Measurements from ENCODE around the gene C10orf62. TPM values are rescaled to one million over a fixed set of nuclear protein-coding genes. Genes with fewer than 3 reads are reported as not detected.
A peak's percentile ranks its signal among the peaks of the same experiment; 100 is the strongest.
"Not testable (repeated sequence)": the region's sequence is repeated elsewhere in the genome, so short reads cannot be mapped to it uniquely, and the experiment has no call there.

The C10orf62 gene
- total RNA-seq, 1 donor from 2014 or later: not detected

DNA sequence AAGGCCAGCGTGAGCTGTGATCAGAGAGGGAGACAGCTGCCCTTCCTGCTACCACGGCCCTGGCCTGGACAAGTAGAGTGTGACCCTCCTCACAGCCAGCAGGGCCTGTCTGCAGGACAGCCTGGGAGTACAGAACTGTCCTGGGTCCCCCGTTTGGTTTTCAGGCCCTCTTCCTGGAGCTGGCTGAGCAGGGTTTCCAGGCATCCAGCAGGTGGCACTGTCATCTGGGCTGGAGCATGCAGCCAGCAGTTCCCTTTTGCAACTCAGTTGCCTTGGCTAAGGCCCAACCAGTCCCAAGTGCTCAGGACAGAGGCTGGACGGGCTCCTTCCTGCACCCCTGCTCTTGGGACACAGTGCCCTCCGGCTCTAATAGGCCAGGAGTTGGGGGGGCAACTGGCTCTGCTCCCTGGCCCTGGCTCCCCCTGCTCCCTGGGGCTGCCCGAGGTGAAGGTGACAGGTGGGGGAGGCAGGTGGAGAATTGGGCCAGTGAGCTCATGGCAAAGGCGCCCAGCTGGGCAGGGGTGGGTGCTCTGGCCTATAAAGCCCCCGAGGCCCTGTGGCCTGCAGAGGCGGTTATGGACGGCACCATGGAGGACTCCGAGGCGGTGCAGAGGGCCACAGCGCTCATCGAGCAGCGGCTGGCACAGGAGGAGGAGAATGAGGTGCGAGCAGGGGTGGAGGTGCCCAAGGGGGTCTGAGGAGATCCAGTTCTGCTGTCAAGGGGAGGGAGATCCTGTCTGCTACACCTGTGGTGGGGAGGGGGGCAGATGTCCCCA lies 17.1 kb upstream of the C10orf62 start, which contains the start of gene ANKRD2:
ANKRD2 (plus strand) TSS at position 566 of the 776 bp plus-strand sequence; CDS start at position 576, 10 bp downstream.
- DNase-seq: peak; percentile 87
- H3K36me3 Mint-ChIP-seq (ENCODE audit: low read depth): no peaks in the 10 kb centered on the region
- intact Hi-C loops (cut with micrococcal nuclease): loop anchor here (1.0 to 10.0 kb wide), 2 partner anchors 40 to 162 kb away; partner anchors contain the start of gene ZFYVE27
- H3K27ac Mint-ChIP-seq: no peak within 1 kb of the TSS
- no peak within 1 kb of the TSS for H3K4me3 Mint-ChIP-seq
- peaks cover 4% of the 10 kb centered on the region for H3K27me3 Mint-ChIP-seq
- H3K4me1 Mint-ChIP-seq: no peaks in the 10 kb centered on the region
- H3K9me3 Mint-ChIP-seq: no peaks in the 10 kb centered on the region

DNA sequence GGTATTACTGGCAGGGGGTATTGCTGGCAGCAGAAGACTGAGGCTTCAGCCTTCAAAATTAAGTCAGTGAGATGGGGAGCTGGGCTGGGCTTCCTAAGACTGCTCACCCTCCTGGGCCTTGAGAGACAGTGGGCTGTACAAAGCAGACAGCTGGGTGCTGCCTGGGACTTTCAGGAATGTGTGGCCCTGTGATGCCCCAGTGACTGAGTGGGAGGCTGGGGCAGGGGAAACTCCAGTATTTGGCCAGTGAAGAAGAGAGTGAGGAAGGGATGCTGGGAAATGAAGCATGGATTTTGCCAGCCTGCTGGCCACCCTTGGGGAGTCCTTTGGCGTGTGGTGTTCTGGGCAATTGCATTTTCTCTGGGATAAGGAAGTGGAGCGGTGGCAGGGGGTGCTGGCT lies 16.5 kb upstream of the C10orf62 start:
- Mint-ChIP-seq H3K27me3 (peaks cover 5% of the 10 kb centered on the region), H3K27ac (no peak overlapping the region), H3K9me3 (no peaks in the 10 kb centered on the region), H3K4me1 (no peaks in the 10 kb centered on the region), H3K36me3 (ENCODE audit: low read depth) (no peaks in the 10 kb centered on the region), H3K4me3 (no peak overlapping the region)
- DNase-seq: no peak
- intact Hi-C loops (cut with micrococcal nuclease): loop anchor here (10.0 kb wide), 1 partner anchor 162 kb away; the partner anchor contains the start of gene ZFYVE27

DNA sequence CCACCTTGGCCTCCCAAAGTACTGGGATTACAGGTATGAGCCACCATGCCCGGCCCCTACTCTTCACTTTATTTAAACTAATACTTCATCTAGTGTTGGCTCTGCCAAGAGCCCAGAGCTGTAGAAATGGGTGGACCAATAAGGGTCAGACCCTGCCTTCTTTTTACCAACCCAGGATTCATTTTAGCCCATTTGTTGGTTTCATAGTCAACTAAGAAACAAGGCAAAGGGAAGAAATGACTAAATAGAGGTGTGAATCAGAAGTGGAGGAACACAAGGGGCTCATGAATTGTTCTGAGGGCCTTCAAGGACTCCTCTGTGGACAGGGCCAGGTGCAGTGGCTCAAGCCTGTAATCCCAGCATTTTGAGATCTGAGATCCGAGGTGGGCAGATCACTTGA lies 15.8 kb upstream of the C10orf62 start:
- Mint-ChIP-seq H3K9me3 (no peaks in the 10 kb centered on the region), H3K4me3 (no peak overlapping the region), H3K36me3 (ENCODE audit: low read depth) (no peaks in the 10 kb centered on the region), H3K27me3 (peaks cover 5% of the 10 kb centered on the region), H3K27ac (no peak overlapping the region), H3K4me1 (no peaks in the 10 kb centered on the region)
- intact Hi-C loops (cut with micrococcal nuclease): loop anchor here (10.0 kb wide), 1 partner anchor 161 kb away; the partner anchor contains the start of gene ZFYVE27
- no peak for DNase-seq

DNA sequence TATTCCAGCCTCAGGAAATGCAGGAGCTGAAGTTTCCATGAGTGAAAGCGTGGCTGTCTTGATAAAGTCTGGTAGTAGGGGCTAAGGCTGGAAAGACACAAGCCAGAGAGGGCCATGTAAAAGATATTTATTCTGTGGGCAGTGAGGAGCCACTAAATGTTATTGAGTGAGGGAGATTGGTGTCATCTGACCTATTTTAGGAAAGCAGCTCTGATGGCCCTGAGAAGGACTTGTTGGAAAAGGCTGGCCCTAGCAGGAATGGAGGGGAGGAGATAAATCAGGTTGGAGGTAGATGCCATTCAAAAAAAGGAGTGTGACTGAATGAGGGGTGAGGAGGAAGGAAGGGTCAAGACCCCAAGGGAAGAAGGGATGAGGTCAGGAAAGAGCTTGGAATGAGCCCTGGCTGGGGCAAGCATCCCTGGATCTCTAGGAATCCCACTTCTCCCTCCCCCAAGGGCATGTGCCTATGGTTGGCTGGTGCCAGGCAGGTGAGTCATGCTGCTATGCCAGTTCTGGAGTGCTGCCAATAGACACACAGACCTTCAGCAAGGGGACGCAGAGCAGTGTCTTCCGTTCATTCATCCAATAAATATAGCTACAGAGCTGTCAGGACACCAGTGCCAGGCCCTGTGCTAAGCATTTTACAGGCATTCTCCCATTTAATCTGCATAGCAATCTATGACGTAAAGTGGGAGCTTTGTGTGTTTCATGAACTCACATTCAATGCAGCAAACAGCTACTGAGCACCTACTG lies 15.0 kb upstream of the C10orf62 start:
- H3K27me3 Mint-ChIP-seq: peaks cover 5% of the 10 kb centered on the region
- H3K4me1 Mint-ChIP-seq: no peaks in the 10 kb centered on the region
- no peaks in the 10 kb centered on the region for H3K9me3 Mint-ChIP-seq
- no peak overlapping the region for H3K27ac Mint-ChIP-seq
- H3K4me3 Mint-ChIP-seq: no peak overlapping the region
- intact Hi-C loops (cut with micrococcal nuclease): loop anchor here (10.0 kb wide), 1 partner anchor 160 kb away; the partner anchor contains the start of gene ZFYVE27
- no peak for DNase-seq
- H3K36me3 Mint-ChIP-seq (ENCODE audit: low read depth): no peaks in the 10 kb centered on the region

DNA sequence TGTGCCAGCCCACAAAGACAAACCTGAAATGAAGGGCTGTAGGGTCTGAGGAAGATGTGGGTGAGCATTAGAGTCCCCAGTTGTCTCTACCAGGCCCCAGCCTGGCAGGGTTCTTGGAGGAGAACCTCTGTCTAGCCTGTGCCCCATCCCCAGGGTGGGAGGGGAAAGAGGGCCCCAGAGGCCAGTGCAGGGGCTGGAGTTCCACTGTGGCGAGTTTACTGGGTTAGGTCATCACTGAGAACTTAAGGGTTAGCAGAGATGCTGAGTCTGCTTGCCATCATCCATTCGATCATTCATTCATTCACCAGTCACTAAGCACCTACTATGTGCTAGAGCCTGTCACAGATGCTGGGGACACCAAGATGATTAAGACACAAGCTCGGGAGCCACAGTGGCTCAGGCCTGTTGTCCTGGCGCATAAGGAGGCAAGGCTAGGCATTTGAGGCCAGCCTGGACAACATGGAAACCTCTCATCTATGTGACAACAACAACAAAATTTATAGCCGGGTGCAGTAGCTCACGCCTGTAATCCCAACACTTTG lies 14.3 kb upstream of the C10orf62 start:
- H3K9me3 Mint-ChIP-seq: no peaks in the 10 kb centered on the region
- intact Hi-C loops (cut with micrococcal nuclease): loop anchor here (10.0 kb wide), 1 partner anchor 160 kb away; the partner anchor contains the start of gene ZFYVE27
- H3K4me3 Mint-ChIP-seq: no peak overlapping the region
- no peak for DNase-seq
- no peak overlapping the region for H3K27ac Mint-ChIP-seq
- peaks cover 5% of the 10 kb centered on the region for H3K27me3 Mint-ChIP-seq
- no peaks in the 10 kb centered on the region for H3K36me3 Mint-ChIP-seq (ENCODE audit: low read depth)
- no peaks in the 10 kb centered on the region for H3K4me1 Mint-ChIP-seq

DNA sequence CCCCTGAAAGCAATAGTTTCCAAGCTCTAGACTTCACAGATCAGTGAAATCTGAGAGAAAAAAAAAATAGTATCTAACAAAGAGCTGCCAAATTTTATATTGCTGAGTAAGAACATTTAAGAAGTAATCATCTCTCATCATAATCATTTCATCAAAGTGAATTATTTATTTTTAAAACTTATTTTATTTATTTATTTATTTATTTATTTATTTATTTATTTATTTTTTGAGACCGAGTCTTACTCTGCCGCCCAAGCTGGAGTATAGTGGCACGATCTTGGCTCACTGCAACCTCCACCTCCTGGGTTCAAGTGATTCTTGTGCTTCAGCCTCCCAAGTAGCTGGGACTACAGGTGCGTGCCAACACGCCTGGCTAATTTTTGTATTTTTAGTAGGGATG lies 13.0 kb upstream of the C10orf62 start:
- H3K4me1 Mint-ChIP-seq; H3K9me3 Mint-ChIP-seq; H3K4me3 Mint-ChIP-seq; DNase-seq; H3K27ac Mint-ChIP-seq; H3K27me3 Mint-ChIP-seq; H3K36me3 Mint-ChIP-seq (ENCODE audit: low read depth): not testable (repeated sequence)
- intact Hi-C loops (cut with micrococcal nuclease): loop anchor here (10.0 kb wide), 1 partner anchor 158 kb away; the partner anchor contains the start of gene ZFYVE27

DNA sequence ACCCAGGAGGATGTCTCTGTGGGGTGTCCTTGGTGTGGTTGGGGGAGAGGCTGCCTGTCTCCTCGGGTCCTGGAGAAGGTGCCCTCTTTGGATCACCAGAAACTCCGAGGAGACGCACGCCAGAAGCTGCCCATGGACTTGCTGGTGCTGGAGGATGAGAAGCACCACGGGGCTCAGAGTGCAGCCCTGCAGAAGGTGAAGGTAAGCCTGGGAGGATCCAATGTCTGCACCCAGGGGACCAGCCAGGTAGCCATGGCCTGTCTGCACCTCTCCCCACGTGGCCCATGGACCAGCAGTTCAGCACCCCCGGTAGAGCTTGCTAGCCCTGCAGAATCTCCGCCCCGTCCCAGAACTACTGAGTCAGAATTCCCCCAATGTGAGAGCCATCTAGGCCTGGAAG lies 11.8 kb upstream of the C10orf62 start:
- Mint-ChIP-seq H3K4me1 (no peaks in the 10 kb centered on the region), H3K27ac (no peak overlapping the region), H3K4me3 (no peak overlapping the region), H3K9me3 (no peaks in the 10 kb centered on the region), H3K27me3 (peaks cover 5% of the 10 kb centered on the region), H3K36me3 (ENCODE audit: low read depth) (no peaks in the 10 kb centered on the region)
- intact Hi-C loops (cut with micrococcal nuclease): loop anchor here (10.0 kb wide), 1 partner anchor 157 kb away; the partner anchor contains the start of gene ZFYVE27
- DNase-seq: no peak

DNA sequence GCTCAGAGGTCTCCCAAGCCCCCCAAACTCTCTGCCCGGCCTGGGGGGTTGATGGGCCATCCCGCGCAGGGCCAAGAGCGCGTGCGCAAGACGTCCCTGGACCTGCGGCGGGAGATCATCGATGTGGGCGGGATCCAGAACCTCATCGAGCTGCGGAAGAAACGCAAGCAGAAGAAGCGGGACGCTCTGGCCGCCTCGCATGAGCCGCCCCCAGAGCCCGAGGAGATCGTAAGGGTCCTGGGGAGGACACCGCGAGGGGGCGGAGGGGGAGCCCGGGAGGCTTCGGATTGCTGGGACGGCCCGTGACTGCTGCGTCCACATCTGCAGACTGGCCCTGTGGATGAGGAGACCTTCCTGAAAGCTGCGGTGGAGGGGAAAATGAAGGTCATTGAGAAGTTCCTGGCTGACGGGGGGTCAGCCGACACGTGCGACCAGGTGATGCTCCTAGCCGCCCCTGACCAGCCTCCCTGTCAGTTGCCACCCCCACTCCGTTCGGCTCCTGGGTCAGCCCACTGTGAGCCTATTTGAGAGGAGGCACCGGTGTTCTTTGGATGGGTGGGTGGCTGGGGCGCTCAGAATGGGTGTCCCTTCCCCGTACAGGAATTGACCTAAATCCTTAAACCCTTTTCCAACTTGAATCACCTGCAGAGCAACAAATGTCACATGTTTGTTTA lies 11.2 kb upstream of the C10orf62 start:
- Mint-ChIP-seq H3K9me3 (no peaks in the 10 kb centered on the region), H3K4me1 (no peaks in the 10 kb centered on the region), H3K4me3 (no peak overlapping the region), H3K27me3 (peaks cover 5% of the 10 kb centered on the region), H3K36me3 (ENCODE audit: low read depth) (no peaks in the 10 kb centered on the region), H3K27ac (no peak overlapping the region)
- no peak for DNase-seq
- intact Hi-C loops (cut with micrococcal nuclease): loop anchor here (10.0 kb wide), 1 partner anchor 156 kb away; the partner anchor contains the start of gene ZFYVE27

DNA sequence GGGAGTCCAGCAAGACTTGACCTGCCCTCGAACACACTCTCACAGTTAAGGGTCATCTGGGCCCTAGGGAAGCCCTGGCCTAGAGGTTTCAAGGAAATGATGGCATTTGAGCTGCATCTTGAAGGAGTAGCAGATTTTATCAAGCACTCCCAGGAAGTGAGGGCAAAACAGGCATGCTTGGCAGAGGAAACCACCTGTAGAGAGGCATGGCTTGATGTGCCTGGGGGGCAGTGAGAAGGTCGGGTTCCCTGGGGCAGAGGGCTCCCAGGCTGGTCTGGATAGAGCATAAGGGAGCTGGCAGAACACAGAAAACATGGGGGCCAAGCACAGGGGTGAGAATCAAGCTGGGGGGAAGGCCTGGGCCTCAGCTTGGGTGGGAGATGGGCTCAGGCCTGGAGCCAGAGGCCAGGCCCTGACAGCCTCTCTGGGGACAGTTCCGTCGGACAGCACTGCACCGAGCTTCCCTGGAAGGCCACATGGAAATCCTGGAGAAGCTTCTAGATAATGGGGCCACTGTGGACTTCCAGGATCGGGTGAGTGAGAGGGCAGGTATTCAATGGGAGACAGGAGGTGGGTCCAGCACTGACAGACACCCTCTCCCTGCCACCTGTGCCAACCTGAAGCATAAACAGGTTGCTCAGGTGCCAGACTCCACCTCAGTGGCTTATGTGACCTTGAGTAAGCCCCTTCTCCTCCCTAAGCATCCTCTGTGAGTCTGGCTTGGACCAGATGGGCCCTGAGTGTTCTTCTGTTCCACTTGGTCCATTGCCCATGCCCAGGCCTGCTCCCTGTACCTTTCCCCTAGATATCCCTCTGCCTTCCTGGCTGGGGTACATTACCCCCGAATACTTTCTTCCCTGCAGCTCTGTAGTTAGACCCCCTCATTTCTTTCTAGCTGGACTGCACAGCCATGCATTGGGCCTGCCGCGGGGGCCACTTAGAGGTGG lies 8.8 kb upstream of the C10orf62 start:
- no peak overlapping the region for H3K4me3 Mint-ChIP-seq
- intact Hi-C loops (cut with micrococcal nuclease): no loop called here

DNA sequence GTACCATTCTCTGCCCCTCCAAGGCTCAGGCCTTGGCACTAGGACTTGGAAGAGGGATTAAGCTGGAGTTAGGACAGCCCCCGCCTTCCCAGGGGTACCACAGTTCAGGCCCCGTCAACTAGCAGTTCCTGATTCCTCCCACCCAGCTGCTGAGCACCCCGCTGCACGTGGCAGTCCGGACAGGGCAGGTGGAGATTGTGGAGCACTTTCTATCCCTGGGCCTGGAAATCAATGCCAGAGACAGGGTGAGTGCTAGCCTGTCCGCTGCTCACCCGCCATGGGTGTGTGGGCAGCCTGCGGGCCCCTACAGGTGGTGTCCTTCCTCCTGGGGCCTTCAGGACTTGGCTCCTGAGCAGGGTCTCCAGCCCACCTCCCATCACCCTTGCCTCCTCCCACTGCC lies 7.4 kb upstream of the C10orf62 start:
- Mint-ChIP-seq H3K9me3 (no peaks in the 10 kb centered on the region), H3K27me3 (peaks cover 2% of the 10 kb centered on the region), H3K27ac (no peak overlapping the region), H3K4me1 (no peaks in the 10 kb centered on the region), H3K36me3 (ENCODE audit: low read depth) (no peaks in the 10 kb centered on the region), H3K4me3 (no peak overlapping the region)
- no peak for DNase-seq
- intact Hi-C loops (cut with micrococcal nuclease): no loop called here

More for the DNA sequence above, 8.8 kb upstream of the C10orf62 start:
- Mint-ChIP-seq H3K36me3 (ENCODE audit: low read depth) (no peaks in the 10 kb centered on the region), H3K27ac (no peak overlapping the region), H3K4me1 (no peaks in the 10 kb centered on the region), H3K27me3 (peaks cover 5% of the 10 kb centered on the region), H3K9me3 (no peaks in the 10 kb centered on the region)
- DNase-seq: no peak

DNA sequence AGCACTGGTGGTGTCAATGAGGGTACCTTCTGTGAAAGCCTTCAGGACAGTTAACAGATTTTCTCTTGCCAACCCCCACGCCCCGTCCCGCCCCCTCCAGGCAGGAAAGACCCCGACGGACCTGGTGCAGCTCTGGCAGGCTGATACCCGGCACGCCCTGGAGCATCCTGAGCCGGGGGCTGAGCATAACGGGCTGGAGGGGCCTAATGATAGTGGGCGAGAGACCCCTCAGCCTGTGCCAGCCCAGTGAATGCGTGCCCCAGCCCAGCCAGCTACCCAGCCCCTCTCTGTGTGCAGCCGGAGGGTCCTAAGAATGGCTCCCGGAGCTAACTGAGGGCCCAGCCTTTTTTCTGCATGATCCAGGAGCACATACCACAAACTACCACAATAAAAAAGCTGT lies 6.0 kb upstream of the C10orf62 start:
- H3K27me3 Mint-ChIP-seq: no peaks in the 10 kb centered on the region
- no peaks in the 10 kb centered on the region for H3K4me1 Mint-ChIP-seq
- DNase-seq: no peak
- intact Hi-C loops (cut with micrococcal nuclease): no loop called here
- no peak overlapping the region for H3K4me3 Mint-ChIP-seq
- no peaks in the 10 kb centered on the region for H3K36me3 Mint-ChIP-seq (ENCODE audit: low read depth)
- no peaks in the 10 kb centered on the region for H3K9me3 Mint-ChIP-seq
- no peak overlapping the region for H3K27ac Mint-ChIP-seq

DNA sequence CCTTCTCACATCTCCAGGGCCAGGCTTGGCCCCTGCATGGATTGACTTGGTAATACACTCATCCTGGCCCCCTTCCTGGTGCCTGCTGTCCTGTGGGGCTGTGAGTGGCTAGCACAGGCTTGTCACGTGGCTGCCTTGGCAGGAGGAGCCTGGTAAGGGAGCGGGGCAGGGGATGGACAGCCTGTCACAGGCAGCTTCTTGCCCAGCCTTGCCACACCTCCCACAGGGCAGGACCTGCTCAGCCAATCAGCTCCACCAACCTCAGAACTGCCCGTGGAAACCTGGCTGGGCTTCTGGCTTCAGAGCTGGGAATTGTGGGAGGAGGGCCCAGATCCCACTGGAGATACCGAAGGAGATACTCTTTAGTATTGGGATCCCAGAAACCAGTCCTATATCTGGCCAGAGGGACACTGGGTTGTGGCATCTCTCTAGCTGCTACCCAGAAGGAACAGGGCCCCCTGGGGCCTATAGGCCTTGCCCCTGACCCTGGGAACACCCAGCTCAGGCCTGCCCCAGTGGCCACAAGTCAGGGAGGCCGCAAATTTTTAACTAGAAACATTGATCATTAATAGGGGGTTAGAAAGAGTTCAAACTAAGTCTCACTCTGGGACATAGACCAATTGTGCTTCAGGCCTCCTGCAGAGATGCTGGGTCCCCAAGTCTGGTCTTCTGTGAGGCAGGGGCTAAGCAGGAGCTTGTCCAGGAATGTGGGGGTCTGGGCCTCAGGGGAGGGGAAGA lies 5.3 kb upstream of the C10orf62 start, which contains the start of gene HOGA1:
HOGA1 (plus strand) TSS at position 330 of the 738 bp plus-strand sequence; CDS start at position 645, 315 bp downstream.
- no peaks in the 10 kb centered on the region for H3K4me1 Mint-ChIP-seq
- intact Hi-C loops (cut with micrococcal nuclease): no loop called here
- no peaks in the 10 kb centered on the region for H3K36me3 Mint-ChIP-seq (ENCODE audit: low read depth)
- DNase-seq: no peak
- no peaks in the 10 kb centered on the region for H3K9me3 Mint-ChIP-seq
- no peak within 1 kb of the TSS for H3K27ac Mint-ChIP-seq
- no peaks in the 10 kb centered on the region for H3K27me3 Mint-ChIP-seq
- H3K4me3 Mint-ChIP-seq: no peak within 1 kb of the TSS

Data from activated CD4-positive, alpha-beta T cell treated with anti-CD3 and anti-CD28 coated beads, Interleukin-2, amount 10 ng/mL, durations not matched to agents 24 days and 14 days (primary cell).